Liver (tissue), 9 donors: ENCODE data around the gene NAPA. TPM values are rescaled to one million over a fixed set of nuclear protein-coding genes. Genes with fewer than 3 reads are reported as not detected.

Source experiments
- DNase-seq: peaks from one replicate; pipeline ENCODE4 v3.0.0-alpha.2; 2017; ENCODE audit warnings: low spot score
- H3K27ac ChIP-seq, 2 donors: one replicate each; pipeline ENCODE4 v1.7.0; 2013; ENCODE audit warnings: inconsistent platforms in 2 of 2, low read length in 2 of 2, control low read depth in 1 of 2, low read depth in 1 of 2, mild to moderate bottlenecking in 1 of 2
- H3K27me3 ChIP-seq, 4 donors: one replicate each; pipeline versions ENCODE4 v1.6.1 to v1.7.0; 2013; ENCODE audit warnings: low read length in 3 of 4, inconsistent platforms in 1 of 4, mild to moderate bottlenecking in 1 of 4, moderate library complexity in 1 of 4; ENCODE audit not compliant: control insufficient read depth in 4 of 4, insufficient read depth in 4 of 4
- H3K36me3 ChIP-seq, 4 donors: one replicate each; pipeline versions ENCODE4 v1.6.1 to v1.7.0; 2013; ENCODE audit warnings: low read length in 3 of 4, mild to moderate bottlenecking in 3 of 4, low read depth in 1 of 4, moderate library complexity in 1 of 4; ENCODE audit not compliant: control insufficient read depth in 4 of 4, insufficient read depth in 3 of 4
- H3K4me1 ChIP-seq, 4 donors: one replicate each; pipeline versions ENCODE4 v1.6.1 to v1.7.0; 2013; ENCODE audit warnings: low read length in 3 of 4, mild to moderate bottlenecking in 3 of 4, moderate library complexity in 1 of 4; ENCODE audit not compliant: control insufficient read depth in 4 of 4, insufficient read depth in 4 of 4
- H3K4me3 ChIP-seq, 3 donors: one replicate each; pipeline versions ENCODE4 v1.6.1 to v1.7.0; 2013; ENCODE audit warnings: low read length in 3 of 3, control low read depth in 1 of 3, low read depth in 1 of 3, mild to moderate bottlenecking in 1 of 3
- H3K9ac ChIP-seq, 2 donors: one replicate each; pipeline ENCODE4 v1.7.0; 2013; ENCODE audit warnings: low read length in 2 of 2, mild to moderate bottlenecking in 2 of 2, moderate library complexity in 2 of 2, control low read depth in 1 of 2, low read depth in 1 of 2
- H3K9me3 ChIP-seq, 4 donors: one replicate each; pipeline versions ENCODE4 v1.6.1 to v1.7.0; 2013; ENCODE audit warnings: low read length in 3 of 4; ENCODE audit not compliant: control insufficient read depth in 4 of 4
- EGR1 ChIP-seq, 2 donors: IDR thresholded peaks; 2 replicates each; pipeline ENCODE4 v1.6.1; 2016 to 2018; ENCODE audit warnings: antibody characterized with exemption in 2 of 2, low read depth in 2 of 2
- FOXA1 ChIP-seq: IDR thresholded peaks from 2 replicates; pipeline ENCODE4 v1.6.1; 2016; ENCODE audit warnings: antibody characterized with exemption
- FOXA2 ChIP-seq: IDR thresholded peaks from 2 replicates; pipeline ENCODE4 v1.6.1; 2016; ENCODE audit warnings: antibody characterized with exemption
- GABPA ChIP-seq, 2 donors: IDR thresholded peaks in 1 of 2; conservative IDR thresholded peaks in 1 of 2; 2 replicates each; pipeline ENCODE4 v1.6.1; 2016; ENCODE audit warnings: antibody characterized with exemption in 2 of 2, mild to moderate bottlenecking in 1 of 2, moderate library complexity in 1 of 2
- HNF4A ChIP-seq, 2 donors: conservative IDR thresholded peaks; 2 replicates each; pipeline ENCODE4 v1.6.1; 2016; ENCODE audit warnings: antibody characterized with exemption in 2 of 2, mild to moderate bottlenecking in 2 of 2
- HNF4G ChIP-seq: IDR thresholded peaks from 2 replicates; pipeline ENCODE4 v1.6.1; 2016; ENCODE audit warnings: antibody characterized with exemption
- JUND ChIP-seq, 2 donors: IDR thresholded peaks; 2 replicates each; pipeline ENCODE4 v1.6.1; 2016; ENCODE audit warnings: antibody characterized with exemption in 2 of 2
- NR2F2 ChIP-seq: IDR thresholded peaks from 2 replicates; pipeline ENCODE4 v1.6.1; 2016; ENCODE audit warnings: antibody characterized with exemption
- RAD21 ChIP-seq, 2 donors: IDR thresholded peaks; 2 replicates each; pipeline ENCODE4 v1.6.1; 2016; ENCODE audit warnings: antibody characterized with exemption in 2 of 2, mild to moderate bottlenecking in 2 of 2
- RXRA ChIP-seq, 2 donors: IDR thresholded peaks; 2 replicates each; pipeline ENCODE4 v1.6.1; 2017 to 2018; ENCODE audit warnings: antibody characterized with exemption in 2 of 2, mild to moderate bottlenecking in 1 of 2
- SP1 ChIP-seq: IDR thresholded peaks from 2 replicates; pipeline ENCODE4 v1.6.1; 2018; ENCODE audit warnings: antibody characterized with exemption, mild to moderate bottlenecking
- TAF1 ChIP-seq: conservative IDR thresholded peaks from 2 replicates; pipeline ENCODE4 v1.6.1; 2016; ENCODE audit warnings: antibody characterized with exemption, mild to moderate bottlenecking
- YY1 ChIP-seq: IDR thresholded peaks from 2 replicates; pipeline ENCODE4 v1.6.1; 2016; ENCODE audit warnings: antibody characterized with exemption, mild to moderate bottlenecking
- WGBS: extraction: QIAGEN DNeasy Blood & Tissue Kit; methylation state at CpG from one replicate; pipeline ENCODE4 v1.1.7; 2013; 5-methylcytosine and 5-hydroxymethylcytosine counted together
- polyA plus RNA-seq, 2 donors: library from polyadenylated mRNA; stranded (reverse) in 1 of 2; unstranded in 1 of 2; fragments of 200-250 nt in 1 of 2; fragments of >200 nt in 1 of 2; fragmentation: Nextera tagmentation in 1 of 2; extraction: Ambion mirVana in 1 of 2; gene quantifications; one replicate each; pipeline versions ENCODE4 v1.2.1 to v1.2.3, GENCODE V29; 2013 to 2015
- total RNA-seq, 2 donors: library from RNA; depleted of rRNA; stranded (reverse); fragments of >200 nt; gene quantifications; one replicate each; pipeline ENCODE4 v1.2.3, GENCODE V29; 2014
- TF ChIP-seq, protein P1 (sequence below): IDR thresholded peaks from 2 replicates; pipeline ENCODE4 v1.6.1; 2016; ENCODE audit warnings: antibody characterized with exemption
- TF ChIP-seq, protein P2 (sequence below): IDR thresholded peaks from 2 replicates; pipeline ENCODE4 v1.6.1; 2016; ENCODE audit warnings: antibody characterized with exemption
- TF ChIP-seq, protein P3 (sequence below): IDR thresholded peaks from 2 replicates; pipeline ENCODE4 v1.6.1; 2016; ENCODE audit warnings: antibody characterized with exemption
- TF ChIP-seq, protein P4 (sequence below): IDR thresholded peaks from 2 replicates; pipeline ENCODE4 v1.6.1; 2016; ENCODE audit warnings: antibody characterized with exemption, mild to moderate bottlenecking
- TF ChIP-seq, protein P5 (sequence below): fragments of 150-350 bp; IDR thresholded peaks from 2 replicates; pipeline ENCODE4 v1.5.1; 2017; ENCODE audit warnings: improper control_type of control experiment, low read depth, low read length; ENCODE audit not compliant: missing input control
- donor health status: healthy.
- donor health status: healthy.
- donor health status: healthy.
- donor health status: healthy.
- donor health status: healthy.

NAPA gene
- total and polyA plus RNA-seq, 4 donors, result 73.4 to 132 (median 120) TPM

DNA sequence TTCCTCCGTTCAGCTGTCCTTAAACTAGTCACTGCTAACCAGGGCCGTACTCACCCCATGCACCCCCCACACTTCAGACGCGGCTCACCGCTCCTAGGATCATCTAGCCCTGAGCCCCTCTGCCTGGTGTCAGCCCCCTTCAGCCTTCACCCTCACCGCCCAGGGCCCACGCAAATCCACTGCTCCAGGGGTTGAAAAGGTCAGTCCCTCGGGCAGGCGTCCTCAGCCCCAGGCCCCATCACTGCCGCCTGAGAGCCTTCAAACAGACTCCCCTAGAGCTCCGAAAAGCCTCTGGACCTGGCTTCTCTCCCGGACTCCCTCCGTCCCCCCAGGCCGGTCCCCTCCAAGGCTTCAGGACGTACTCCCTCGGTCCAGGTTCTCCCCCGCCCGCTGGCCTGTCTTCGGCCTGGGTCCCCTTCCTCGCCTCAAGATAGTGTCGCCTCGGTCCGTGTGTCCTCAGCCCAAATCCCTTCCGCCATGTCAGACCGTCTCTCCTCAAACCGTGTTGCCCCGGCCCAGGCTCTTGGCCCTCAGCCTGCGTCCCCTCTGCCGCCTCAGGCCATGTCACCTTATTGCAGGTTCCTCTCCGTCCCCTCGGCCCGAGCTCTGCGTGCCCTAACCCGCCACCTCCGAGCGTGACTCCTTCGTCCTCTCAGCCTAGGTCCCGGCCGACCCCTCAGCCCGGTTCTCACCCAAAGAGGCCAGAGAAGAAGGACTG, 553 bp downstream of the NAPA start (continued):
- TF ChIP-seq, protein P1, sequence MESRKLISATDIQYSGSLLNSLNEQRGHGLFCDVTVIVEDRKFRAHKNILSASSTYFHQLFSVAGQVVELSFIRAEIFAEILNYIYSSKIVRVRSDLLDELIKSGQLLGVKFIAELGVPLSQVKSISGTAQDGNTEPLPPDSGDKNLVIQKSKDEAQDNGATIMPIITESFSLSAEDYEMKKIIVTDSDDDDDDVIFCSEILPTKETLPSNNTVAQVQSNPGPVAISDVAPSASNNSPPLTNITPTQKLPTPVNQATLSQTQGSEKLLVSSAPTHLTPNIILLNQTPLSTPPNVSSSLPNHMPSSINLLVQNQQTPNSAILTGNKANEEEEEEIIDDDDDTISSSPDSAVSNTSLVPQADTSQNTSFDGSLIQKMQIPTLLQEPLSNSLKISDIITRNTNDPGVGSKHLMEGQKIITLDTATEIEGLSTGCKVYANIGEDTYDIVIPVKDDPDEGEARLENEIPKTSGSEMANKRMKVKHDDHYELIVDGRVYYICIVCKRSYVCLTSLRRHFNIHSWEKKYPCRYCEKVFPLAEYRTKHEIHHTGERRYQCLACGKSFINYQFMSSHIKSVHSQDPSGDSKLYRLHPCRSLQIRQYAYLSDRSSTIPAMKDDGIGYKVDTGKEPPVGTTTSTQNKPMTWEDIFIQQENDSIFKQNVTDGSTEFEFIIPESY, result no peak
- TF ChIP-seq, protein P2, sequence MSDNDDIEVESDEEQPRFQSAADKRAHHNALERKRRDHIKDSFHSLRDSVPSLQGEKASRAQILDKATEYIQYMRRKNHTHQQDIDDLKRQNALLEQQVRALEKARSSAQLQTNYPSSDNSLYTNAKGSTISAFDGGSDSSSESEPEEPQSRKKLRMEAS, result no peak

DNA sequence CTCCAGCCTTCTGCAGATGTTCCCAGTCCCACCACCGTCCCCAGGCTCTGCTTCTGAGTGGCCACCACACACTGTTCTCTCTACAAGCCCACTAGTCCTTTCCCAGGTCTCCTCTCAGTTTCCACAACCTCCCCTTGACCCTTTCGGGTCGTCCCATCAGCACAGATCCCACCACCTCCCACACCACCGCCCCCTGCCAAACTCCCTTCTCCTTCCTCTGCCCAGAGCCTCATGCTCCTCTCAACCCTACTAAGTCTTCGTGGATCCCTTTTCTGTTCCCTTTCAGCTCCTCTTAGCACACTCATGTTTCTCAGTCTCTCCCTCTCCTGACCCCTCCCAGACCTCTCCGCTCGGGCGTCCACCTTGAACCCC, 1.9 kb downstream of the NAPA start:
- peak overlapping the region; percentile 85 to 87 for H3K27ac ChIP-seq
- H3K9ac ChIP-seq, result peak overlapping the region in 1 of 2 donors; percentile 69
- H3K9me3 ChIP-seq, result no peaks in the 10 kb centered on the region
- H3K27me3 ChIP-seq, result no peaks in the 10 kb centered on the region
- H3K4me3 ChIP-seq, result peak overlapping the region; percentile 67 to 100 (median 72)
- 27% methylated on average over 8 of the region's 8 CpGs for WGBS
- TF ChIP-seq RXRA (IDR thresholded peaks at IDR 0.05) (peak in 1 of 2 donors; percentile 2), JUND (IDR thresholded peaks at IDR 0.05) (no peak)
- H3K36me3 ChIP-seq, result peaks cover 0 to 2% (median 0%) of the 10 kb centered on the region in 4 donors
- no peak for DNase-seq
- H3K4me1 ChIP-seq, result peaks cover 21 to 67% (median 52%) of the 10 kb centered on the region in 4 donors

DNA sequence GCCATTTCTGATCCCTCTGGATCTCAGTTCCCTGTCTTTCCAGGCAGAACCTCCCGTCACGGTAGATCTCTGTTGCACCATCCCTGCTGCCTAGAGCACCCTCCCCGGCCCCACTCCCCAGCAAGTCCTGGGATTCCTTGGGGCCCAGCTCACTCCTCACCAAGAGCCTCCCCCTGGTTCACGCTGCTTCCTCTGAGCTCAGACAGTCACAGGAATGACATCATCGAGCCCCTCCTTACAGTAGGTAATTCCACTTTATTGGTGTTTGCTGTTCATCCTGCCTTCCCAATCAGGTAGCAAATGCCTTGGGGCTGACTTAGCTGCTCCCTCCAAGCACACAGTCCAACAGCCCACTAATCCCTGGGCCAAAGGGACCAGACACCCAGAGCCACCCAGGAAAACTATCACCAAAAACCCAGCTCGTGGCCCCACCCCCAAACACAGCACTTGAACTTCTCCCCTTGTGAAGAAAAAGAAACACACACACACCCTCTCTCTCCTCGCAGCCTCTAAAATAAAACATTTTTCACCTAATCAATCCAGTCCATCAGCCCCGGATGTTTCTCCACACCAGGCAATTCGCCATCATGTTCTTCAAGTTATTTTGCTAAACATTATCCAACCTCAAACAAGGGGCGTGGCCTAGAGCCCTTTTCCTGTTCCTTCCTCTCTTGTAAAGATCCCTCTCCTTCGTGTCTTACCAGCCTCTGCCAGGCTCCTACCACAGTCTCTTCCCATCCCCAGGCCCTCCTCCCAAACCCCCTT, 2.5 kb downstream of the NAPA start:
- WGBS, result 16% methylated on average over 11 of the region's 11 CpGs
- H3K9me3 ChIP-seq, result no peaks in the 10 kb centered on the region
- TF ChIP-seq, protein P1, result no peak
- peak; percentile 37 for TF ChIP-seq FOXA2
- TF ChIP-seq EGR1 (IDR thresholded peaks at IDR 0.05; ENCODE audit: low read depth in 2 of 2), result no peak
- no peak for TF ChIP-seq HNF4G
- TF ChIP-seq, protein P2, result no peak
- peak in 1 of 2 donors; percentile 70 for TF ChIP-seq GABPA (IDR thresholded peaks at IDR 0.05 in 1 of 2, conservative IDR thresholded peaks at IDR 0.05 in 1 of 2)
- TF ChIP-seq, protein P3, sequence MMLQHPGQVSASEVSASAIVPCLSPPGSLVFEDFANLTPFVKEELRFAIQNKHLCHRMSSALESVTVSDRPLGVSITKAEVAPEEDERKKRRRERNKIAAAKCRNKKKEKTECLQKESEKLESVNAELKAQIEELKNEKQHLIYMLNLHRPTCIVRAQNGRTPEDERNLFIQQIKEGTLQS, result no peak
- peak; percentile 41 to 51 for TF ChIP-seq HNF4A (conservative IDR thresholded peaks at IDR 0.05)
- TF ChIP-seq, protein P4, sequence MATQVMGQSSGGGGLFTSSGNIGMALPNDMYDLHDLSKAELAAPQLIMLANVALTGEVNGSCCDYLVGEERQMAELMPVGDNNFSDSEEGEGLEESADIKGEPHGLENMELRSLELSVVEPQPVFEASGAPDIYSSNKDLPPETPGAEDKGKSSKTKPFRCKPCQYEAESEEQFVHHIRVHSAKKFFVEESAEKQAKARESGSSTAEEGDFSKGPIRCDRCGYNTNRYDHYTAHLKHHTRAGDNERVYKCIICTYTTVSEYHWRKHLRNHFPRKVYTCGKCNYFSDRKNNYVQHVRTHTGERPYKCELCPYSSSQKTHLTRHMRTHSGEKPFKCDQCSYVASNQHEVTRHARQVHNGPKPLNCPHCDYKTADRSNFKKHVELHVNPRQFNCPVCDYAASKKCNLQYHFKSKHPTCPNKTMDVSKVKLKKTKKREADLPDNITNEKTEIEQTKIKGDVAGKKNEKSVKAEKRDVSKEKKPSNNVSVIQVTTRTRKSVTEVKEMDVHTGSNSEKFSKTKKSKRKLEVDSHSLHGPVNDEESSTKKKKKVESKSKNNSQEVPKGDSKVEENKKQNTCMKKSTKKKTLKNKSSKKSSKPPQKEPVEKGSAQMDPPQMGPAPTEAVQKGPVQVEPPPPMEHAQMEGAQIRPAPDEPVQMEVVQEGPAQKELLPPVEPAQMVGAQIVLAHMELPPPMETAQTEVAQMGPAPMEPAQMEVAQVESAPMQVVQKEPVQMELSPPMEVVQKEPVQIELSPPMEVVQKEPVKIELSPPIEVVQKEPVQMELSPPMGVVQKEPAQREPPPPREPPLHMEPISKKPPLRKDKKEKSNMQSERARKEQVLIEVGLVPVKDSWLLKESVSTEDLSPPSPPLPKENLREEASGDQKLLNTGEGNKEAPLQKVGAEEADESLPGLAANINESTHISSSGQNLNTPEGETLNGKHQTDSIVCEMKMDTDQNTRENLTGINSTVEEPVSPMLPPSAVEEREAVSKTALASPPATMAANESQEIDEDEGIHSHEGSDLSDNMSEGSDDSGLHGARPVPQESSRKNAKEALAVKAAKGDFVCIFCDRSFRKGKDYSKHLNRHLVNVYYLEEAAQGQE, result peak; percentile 63
- TF ChIP-seq TAF1, result peak; percentile 39
- TF ChIP-seq NR2F2, result no peak
- peak; percentile 87 for TF ChIP-seq YY1
- TF ChIP-seq RXRA (IDR thresholded peaks at IDR 0.05), result peak; percentile 41 to 56
- TF ChIP-seq JUND (IDR thresholded peaks at IDR 0.05), result peak in 1 of 2 donors; percentile 19
- TF ChIP-seq FOXA1, result peak; percentile 27
- TF ChIP-seq, protein P5, sequence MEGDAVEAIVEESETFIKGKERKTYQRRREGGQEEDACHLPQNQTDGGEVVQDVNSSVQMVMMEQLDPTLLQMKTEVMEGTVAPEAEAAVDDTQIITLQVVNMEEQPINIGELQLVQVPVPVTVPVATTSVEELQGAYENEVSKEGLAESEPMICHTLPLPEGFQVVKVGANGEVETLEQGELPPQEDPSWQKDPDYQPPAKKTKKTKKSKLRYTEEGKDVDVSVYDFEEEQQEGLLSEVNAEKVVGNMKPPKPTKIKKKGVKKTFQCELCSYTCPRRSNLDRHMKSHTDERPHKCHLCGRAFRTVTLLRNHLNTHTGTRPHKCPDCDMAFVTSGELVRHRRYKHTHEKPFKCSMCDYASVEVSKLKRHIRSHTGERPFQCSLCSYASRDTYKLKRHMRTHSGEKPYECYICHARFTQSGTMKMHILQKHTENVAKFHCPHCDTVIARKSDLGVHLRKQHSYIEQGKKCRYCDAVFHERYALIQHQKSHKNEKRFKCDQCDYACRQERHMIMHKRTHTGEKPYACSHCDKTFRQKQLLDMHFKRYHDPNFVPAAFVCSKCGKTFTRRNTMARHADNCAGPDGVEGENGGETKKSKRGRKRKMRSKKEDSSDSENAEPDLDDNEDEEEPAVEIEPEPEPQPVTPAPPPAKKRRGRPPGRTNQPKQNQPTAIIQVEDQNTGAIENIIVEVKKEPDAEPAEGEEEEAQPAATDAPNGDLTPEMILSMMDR, result no peak
- peak in 1 of 2 donors; percentile 26 for TF ChIP-seq RAD21 (IDR thresholded peaks at IDR 0.05)
- peak; percentile 53 for TF ChIP-seq SP1
- H3K9ac ChIP-seq, result peak overlapping the region in 1 of 2 donors; percentile 17
- H3K27me3 ChIP-seq, result no peaks in the 10 kb centered on the region
- H3K36me3 ChIP-seq, result peaks cover 0 to 2% (median 0%) of the 10 kb centered on the region in 4 donors
- DNase-seq, result no peak
- H3K27ac ChIP-seq, result peak overlapping the region; percentile 85 to 87
- peak overlapping the region; percentile 67 to 100 (median 72) for H3K4me3 ChIP-seq
- peaks cover 25 to 73% (median 57%) of the 10 kb centered on the region in 4 donors for H3K4me1 ChIP-seq
